Fibroblast of upper back skin (primary cell): ENCODE data around the gene SCN1B.
A peak's percentile ranks its signal among the peaks of the same experiment; 100 is the strongest.

ENCODE experiments used
- DNase-seq: peaks from one replicate; pipeline ENCODE4 v3.0.0-alpha.2; 2013

SCN1B gene

GRCh38 chr19:35059006-35059798 is 28.9 kb downstream of the SCN1B start:
- DNase-seq: no peak

GRCh38 chr19:35059799-35060091 is 29.5 kb downstream of the SCN1B start:
- DNase-seq: no peak

DNA sequence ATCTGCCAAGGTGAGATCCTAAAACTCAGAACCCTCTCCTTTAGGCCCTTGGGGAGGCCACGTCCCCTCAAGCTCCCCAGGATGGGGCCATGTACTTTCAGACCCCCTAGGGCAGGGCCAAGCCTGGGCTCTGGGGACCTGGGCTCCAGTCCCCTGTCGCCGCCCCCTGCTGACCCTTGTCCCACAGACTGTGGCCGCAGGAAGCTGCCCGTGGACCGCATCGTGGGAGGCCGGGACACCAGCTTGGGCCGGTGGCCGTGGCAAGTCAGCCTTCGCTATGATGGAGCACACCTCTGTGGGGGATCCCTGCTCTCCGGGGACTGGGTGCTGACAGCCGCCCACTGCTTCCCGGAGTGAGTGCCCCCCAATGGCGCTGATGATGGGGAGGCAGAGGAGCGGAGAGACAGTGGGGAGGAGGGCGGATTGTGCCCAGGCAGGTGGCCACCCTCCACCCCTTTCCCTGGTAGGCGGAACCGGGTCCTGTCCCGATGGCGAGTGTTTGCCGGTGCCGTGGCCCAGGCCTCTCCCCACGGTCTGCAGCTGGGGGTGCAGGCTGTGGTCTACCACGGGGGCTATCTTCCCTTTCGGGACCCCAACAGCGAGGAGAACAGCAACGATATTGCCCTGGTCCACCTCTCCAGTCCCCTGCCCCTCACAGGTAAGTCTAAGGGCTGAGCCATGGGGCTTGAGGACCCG is 30.0 kb downstream of the SCN1B start:
- DNase-seq: no peak

- DNase-seq: no peak
These were observed 31.5 kb downstream of the SCN1B start for GRCh38 chr19:35061583-35062373.

- no peak for DNase-seq
These were observed 32.7 kb downstream of the SCN1B start for GRCh38 chr19:35062942-35063341.

DNA sequence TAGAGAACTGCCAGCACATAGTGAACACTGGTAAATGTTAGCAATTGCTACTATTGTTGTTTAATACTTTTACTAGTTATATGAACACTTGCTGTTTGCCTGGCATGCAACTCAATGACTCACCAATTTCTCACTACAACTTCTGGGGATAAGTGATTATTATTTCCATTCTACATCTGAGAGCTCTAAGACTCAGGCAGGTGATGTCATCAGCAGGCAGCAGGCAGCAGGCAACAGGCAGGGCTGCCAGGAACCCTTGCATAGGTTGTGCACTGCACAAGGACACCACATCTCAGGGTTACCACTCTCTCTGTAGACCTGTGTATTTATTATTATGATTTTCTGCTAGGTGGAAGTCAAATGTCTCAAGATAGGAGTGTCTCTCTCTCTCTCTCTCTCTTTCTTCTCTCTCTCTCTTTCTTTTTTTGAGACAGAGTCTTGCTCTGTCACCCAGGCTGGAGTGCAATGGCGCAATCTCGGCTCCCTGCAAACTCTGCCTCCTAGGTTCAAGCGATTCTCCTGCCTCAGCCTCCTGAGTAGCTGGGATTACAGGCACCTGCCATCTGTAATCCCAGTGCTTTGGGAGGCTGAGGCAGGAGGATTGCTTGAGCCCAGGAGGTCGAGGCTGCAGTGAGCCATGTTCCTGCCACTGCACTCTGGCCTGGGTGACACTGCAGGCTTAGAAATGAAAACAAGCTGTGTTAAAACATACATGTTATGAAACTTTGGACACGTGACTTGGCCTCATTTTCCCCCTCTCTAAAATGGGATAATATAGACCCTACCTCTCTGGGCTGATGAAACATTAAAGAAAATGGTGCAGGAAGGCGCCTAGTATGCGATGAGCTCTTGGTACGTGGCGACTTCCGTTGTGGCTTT is 33.9 kb downstream of the SCN1B start:
- peak; percentile 35 for DNase-seq

GRCh38 chr19:35065574-35065973 is 35.3 kb downstream of the SCN1B start:
- no peak for DNase-seq

- no peak for DNase-seq
These were observed 35.9 kb downstream of the SCN1B start for GRCh38 chr19:35066121-35066520.

GRCh38 chr19:35066691-35067563 is 36.7 kb downstream of the SCN1B start:
- DNase-seq: peak; percentile 85

DNA sequence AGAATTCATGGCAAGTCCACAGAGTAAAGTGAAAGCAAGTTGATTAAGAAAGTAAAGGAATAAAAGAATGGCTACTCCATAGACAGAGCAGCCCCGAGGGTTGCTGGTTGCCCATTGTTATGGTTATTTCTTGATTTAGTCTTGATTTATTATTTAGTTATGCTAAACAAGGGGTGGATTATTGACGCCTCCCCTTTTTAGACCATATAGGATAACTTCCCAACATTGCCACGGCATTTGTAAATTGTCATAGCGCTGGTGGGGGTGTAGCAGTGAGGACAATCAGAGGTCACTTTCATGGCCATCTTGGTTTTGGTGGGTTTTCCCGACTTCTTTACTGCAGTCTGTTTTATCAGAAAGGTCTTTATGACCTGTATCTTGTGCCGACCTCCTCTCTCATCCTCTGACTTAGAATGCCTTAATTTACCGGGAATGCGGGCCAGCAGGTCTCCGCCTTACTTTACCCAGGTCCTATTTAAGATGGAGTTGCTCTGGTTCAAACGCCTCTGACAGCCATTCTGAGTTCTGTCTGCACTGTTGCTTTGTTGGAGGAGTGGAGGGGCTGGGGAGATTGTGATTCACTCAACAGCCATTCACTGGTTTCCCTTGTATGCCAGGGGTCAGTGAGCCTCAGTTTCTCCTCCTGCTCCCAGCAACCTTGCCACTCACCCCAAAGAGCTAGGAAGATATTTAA is 38.8 kb downstream of the SCN1B start:
- DNase-seq: no peak

DNA sequence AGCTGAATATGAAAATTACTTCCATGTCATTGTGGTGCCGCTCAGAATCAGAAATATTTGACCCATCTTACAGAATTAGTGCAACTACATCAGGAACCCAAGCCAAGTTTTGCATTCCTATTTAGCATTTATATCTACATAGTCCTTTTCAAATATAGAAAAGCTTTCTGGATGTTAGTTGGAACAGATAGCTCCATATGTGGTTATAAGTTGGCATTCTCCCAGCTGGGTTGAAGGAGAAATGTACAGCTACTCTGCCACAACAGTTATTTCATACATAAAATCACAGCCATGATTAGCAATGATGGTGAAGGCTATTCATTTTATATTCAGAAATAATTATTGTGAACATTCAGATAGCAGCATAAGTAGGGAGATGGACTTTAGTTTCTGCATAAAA is 39.4 kb downstream of the SCN1B start:
- peak; percentile 61 for DNase-seq

GRCh38 chr19:35070471-35070870 is 40.2 kb downstream of the SCN1B start:
- DNase-seq: no peak

GRCh38 chr19:35073516-35073915 is 43.2 kb downstream of the SCN1B start:
- no peak for DNase-seq

GRCh38 chr19:35073941-35074340 is 43.7 kb downstream of the SCN1B start:
- DNase-seq: no peak

- DNase-seq: no peak
These were observed 44.3 kb downstream of the SCN1B start for GRCh38 chr19:35074426-35075201.

GRCh38 chr19:35075202-35076025 is 45.1 kb downstream of the SCN1B start:
- DNase-seq: no peak

DNA sequence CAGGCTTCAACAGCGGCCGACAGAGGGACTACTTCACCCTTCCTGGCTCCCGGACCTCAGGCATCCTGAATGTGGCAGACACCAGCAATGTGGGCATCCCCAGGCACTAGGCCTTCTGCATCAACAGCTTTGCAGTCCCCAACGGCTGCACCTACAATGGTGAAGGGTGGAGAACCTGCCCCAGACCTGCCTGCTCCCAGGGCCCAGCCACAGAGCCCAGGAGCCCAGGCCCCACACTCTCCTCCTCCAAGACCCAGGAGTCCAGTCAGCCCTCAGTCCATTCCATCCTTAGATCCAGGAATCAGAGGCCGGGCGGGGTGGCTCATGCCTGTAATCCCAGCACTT is 45.7 kb downstream of the SCN1B start:
- DNase-seq: no peak

- no peak for DNase-seq
These were observed 46.4 kb downstream of the SCN1B start for GRCh38 chr19:35076657-35077056.

GRCh38 chr19:35077411-35078223 is 47.3 kb downstream of the SCN1B start:
- no peak for DNase-seq
